Central memory CD8-positive, alpha-beta T cell (primary cell): ENCODE data around the gene TMA7.
A peak's percentile ranks its signal among the peaks of the same experiment; 100 is the strongest.

Experiments used
- ATAC-seq: fragments of 150-1000 bp; cut with Tn5 transposase; replicated peaks from 2 replicates; pipeline ENCODE4 v1.10.0; 2022; ENCODE audit warnings: mild to moderate bottlenecking, moderate FRiP score, moderate number of reproducible peaks; ENCODE audit not compliant: poor library complexity, severe bottlenecking; ENCODE audit errors: extremely low read depth
- DNase-seq, 2 donors: peaks; one replicate each; pipeline ENCODE4 v3.0.0; 2021; ENCODE audit warnings: low spot score in 2 of 2
- H3K27ac Mint-ChIP-seq: one replicate; pipeline ENCODE4 v1.8.0; 2022; ENCODE audit warnings: low read depth, mild to moderate bottlenecking, moderate library complexity, mixed read lengths
- H3K27me3 Mint-ChIP-seq: one replicate; pipeline ENCODE4 v1.8.0; 2022; ENCODE audit warnings: mixed read lengths
- H3K36me3 Mint-ChIP-seq: one replicate; pipeline ENCODE4 v1.8.0; 2022; ENCODE audit warnings: mild to moderate bottlenecking, moderate library complexity, mixed read lengths; ENCODE audit not compliant: insufficient read depth
- H3K4me1 Mint-ChIP-seq: one replicate; pipeline ENCODE4 v1.8.0; 2022; ENCODE audit warnings: mixed read lengths
- H3K4me3 Mint-ChIP-seq: one replicate; pipeline ENCODE4 v1.8.0; 2022; ENCODE audit warnings: mild to moderate bottlenecking, moderate library complexity, mixed read lengths
- H3K9me3 Mint-ChIP-seq: one replicate; pipeline ENCODE4 v1.8.0; 2022; ENCODE audit warnings: mixed read lengths

The TMA7 gene

DNA sequence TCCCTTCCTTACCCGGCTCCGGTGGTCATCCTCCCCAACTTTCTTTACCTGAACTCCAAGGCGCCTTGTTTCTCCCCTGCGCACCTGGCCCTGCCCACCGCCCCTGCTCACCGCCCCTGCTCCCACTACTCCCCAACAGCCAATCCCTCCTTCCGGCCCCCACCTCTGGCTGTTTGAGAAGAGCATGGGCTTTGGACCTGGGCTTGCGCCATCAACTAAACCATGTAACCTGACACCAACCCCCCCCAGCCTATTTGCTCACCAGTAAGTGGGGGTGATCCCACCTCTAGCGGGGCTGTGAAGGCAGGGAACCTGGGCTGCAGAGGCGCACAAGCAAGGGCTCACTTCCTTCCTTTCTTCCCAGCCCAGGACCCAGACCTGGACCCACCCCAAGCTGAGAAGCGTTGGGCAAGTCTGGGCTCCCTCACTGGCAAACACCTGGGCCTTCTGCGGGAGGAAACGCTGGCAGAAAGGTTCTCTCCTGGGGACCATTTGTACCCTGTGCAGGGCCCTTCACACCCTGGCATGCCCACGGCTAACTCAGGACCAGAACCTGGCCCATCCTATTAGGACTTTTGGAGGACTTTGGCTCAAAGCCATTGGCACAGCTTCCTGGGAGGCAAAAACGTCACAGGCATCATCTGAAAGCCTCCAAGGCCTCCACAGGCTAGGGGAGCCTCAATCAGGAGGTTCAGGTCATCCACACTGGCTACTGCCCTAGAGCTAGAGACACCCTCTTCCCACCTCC, 9.9 kb upstream of the TMA7 start, which contains the start of gene PLXNB1:
PLXNB1 (minus strand) TSS at position 127 of the 748 bp plus-strand sequence. CDS start 5,475 bp downstream, outside the sequence.
- H3K27me3 Mint-ChIP-seq: no peaks in the 10 kb centered on the region
- H3K4me3 Mint-ChIP-seq: peak within 1 kb of the TSS; percentile 84
- ATAC-seq (no peak), DNase-seq (no peak)
- H3K36me3 Mint-ChIP-seq: peaks cover 2% of the 10 kb centered on the region
- peak within 1 kb of the TSS; percentile 32 for H3K27ac Mint-ChIP-seq
- H3K9me3 Mint-ChIP-seq: no peaks in the 10 kb centered on the region
- peaks cover 18% of the 10 kb centered on the region for H3K4me1 Mint-ChIP-seq

DNA sequence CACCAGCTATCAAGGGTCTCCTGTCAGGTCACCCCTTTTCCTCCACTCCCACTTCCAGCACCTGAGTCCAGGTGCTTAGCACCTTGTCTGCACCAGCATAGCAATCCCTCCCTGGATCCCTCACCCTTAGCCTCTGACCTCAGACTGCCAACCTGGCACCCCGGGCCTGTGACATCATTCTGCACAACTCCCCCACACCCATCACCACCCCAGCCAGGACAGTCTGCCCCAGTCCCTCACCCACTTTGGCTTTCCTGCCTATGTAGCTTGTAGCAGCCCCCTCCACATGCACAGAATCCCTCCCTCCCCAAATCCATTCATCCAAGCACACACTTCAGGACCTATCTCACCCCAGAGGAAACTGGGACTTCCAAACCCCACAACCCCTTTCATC, 9.4 kb upstream of the TMA7 start:
- DNase-seq (no peak), ATAC-seq (no peak)
- peaks cover 18% of the 10 kb centered on the region for H3K4me1 Mint-ChIP-seq
- no peak overlapping the region for H3K27ac Mint-ChIP-seq
- H3K4me3 Mint-ChIP-seq: peak overlapping the region; percentile 84
- no peaks in the 10 kb centered on the region for H3K9me3 Mint-ChIP-seq
- H3K27me3 Mint-ChIP-seq: no peaks in the 10 kb centered on the region
- H3K36me3 Mint-ChIP-seq: peaks cover 2% of the 10 kb centered on the region

DNA sequence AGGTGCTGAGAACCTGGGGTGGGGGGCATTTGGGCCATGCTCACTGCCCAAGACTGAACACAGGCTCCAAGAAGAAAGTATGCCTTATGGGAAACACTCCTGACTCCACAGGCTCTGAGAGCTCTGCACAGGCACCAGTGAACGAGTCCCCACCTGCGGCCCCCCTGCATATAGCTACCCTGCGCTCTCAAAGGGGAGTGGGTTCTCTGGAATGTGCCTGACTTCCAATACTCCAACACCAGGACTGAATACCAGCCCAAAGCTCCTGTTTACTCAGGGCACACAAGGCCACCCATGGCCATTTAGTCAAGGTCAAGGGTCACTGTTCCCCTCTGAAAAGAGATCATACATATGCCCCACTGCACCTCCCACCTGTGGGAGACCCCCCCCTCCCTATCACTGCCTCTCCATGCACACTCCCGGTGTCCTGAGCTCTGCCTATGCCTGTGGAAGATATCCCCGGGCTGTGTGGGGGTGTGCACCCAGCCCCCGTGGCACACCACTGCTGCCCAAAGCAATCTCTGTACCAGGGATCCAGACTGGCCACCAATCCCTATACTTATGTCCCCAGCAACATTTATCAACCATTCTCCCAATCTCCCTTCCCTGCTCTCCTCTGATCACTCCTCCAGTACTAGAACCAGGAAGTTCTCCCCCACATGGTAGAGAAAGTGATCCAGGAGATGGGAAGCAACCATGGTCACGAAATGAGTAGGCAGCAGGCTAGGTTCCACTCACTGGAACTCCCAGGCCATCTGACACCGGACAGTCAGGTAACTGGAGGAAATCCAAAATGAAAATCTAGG, 8.6 kb upstream of the TMA7 start:
- Mint-ChIP-seq H3K27ac (no peak overlapping the region), H3K36me3 (peaks cover 2% of the 10 kb centered on the region)
- no peak for DNase-seq

DNA sequence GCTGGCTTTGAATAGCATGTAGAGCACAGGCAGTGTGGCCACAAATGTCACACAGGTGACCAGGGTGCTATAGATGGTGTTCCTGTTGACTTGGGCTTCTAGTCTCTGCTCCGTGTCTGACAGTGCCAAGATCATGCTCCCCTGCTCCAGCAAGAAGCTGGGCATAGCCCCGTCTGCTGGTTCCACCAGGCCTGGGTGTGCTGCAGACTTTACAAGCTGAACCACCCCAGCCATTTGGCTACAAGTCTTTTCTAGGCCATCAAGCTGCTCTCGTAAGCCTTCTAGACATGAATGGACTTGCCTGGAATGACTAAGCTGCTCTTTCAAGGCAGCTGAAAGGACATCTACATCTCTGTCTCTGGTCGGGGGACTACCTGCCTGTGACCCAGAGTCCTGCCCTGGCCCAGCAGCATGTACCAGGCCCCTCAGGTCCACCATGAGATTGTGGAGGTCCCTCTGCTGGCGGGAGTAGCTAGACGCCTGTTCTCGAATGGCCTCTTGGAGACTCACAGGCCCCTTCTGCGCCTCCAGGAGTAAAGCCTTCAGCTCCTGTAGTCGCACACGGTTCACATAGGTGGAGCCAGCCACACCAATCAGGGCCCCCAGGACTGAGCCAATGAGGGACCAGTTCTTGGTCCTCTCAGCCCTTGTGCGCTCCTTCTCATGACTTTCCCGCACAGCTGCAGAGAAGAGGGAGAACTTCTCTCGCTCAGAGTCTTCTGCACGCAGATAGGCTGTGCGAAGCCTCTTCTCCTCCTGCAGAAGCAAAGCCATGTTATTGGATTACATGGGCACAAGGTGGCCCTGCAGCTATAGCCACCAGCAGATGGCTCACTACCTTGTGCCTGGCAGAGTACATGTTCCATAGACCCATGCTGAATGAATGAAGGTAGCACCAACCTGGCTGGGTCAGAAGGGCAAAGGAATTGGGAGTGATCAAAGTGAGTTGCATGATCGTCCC, 7.4 kb upstream of the TMA7 start:
- no peak overlapping the region for H3K27ac Mint-ChIP-seq
- peaks cover 21% of the 10 kb centered on the region for H3K4me1 Mint-ChIP-seq
- no peak overlapping the region for H3K4me3 Mint-ChIP-seq
- ATAC-seq: no peak
- DNase-seq: no peak
- H3K9me3 Mint-ChIP-seq: no peaks in the 10 kb centered on the region
- peaks cover 2% of the 10 kb centered on the region for H3K36me3 Mint-ChIP-seq
- no peaks in the 10 kb centered on the region for H3K27me3 Mint-ChIP-seq

More for the DNA sequence above, 8.6 kb upstream of the TMA7 start:
- ATAC-seq: no peak
- no peaks in the 10 kb centered on the region for H3K9me3 Mint-ChIP-seq
- H3K27me3 Mint-ChIP-seq: no peaks in the 10 kb centered on the region
- peaks cover 18% of the 10 kb centered on the region for H3K4me1 Mint-ChIP-seq
- H3K4me3 Mint-ChIP-seq: peak overlapping the region; percentile 84

DNA sequence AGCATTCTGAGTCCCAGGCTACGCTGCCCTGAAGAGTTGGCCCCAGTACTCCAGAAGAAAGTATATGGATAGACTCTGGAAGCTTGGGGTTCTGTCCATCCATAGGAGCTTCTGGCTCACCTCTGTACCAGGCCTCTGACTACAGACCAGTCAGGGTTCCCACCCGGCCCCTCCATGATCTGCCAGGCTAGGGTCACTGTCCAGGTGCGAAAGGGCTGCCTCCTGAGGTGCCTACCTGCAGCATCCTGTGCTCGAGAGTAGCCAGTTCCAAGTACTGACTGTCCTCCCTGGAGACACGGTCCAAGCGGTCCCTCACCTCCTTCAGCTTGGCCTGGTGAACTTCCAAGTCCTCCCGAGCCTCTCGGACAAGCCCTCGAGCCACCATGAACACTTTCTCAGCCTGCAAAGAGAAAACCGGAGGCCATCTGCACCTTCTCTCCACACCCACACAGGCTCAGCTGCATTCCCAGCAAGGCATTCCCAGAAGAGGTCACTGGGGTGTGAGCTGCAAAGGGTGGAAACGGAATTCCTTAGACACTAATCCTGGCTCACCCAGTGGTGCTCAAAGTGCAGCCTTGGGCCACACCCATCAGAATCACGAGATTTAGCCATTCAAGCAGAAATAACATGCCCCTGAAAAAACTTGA, 6.5 kb upstream of the TMA7 start:
- peaks cover 26% of the 10 kb centered on the region for H3K4me1 Mint-ChIP-seq
- H3K27ac Mint-ChIP-seq: no peak overlapping the region
- DNase-seq: no peak

GRCh38 chr3:48434591-48435222, 5.3 kb upstream of the TMA7 start:
- Mint-ChIP-seq H3K4me1 (peaks cover 27% of the 10 kb centered on the region), H3K36me3 (peaks cover 4% of the 10 kb centered on the region), H3K27me3 (no peaks in the 10 kb centered on the region), H3K4me3 (no peak overlapping the region), H3K27ac (no peak overlapping the region), H3K9me3 (no peaks in the 10 kb centered on the region)
- ATAC-seq (no peak), DNase-seq (no peak)

More for the DNA sequence above, 6.5 kb upstream of the TMA7 start:
- Mint-ChIP-seq H3K27me3 (no peaks in the 10 kb centered on the region), H3K36me3 (peaks cover 2% of the 10 kb centered on the region), H3K4me3 (no peak overlapping the region), H3K9me3 (no peaks in the 10 kb centered on the region)
- ATAC-seq: no peak

DNA sequence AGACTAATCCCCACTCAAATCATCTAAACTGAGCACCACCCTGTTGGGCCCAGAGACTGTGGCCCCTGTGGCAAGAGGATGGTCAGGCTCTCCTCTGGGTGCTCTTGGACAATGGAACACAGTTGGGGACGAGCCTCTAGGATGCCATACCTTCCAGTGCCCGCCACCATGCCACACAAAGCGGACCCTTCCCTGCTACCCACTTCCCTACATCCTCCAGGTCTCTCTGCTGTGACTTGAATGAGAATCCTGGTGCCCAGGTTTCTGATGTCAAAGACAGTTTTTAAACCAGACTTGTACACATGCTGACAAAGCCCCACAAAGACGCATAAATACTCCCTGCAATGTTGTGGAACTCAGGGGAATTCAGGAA, 4.8 kb upstream of the TMA7 start:
- no peak overlapping the region for H3K4me3 Mint-ChIP-seq
- no peaks in the 10 kb centered on the region for H3K9me3 Mint-ChIP-seq
- no peaks in the 10 kb centered on the region for H3K27me3 Mint-ChIP-seq
- H3K4me1 Mint-ChIP-seq: peaks cover 27% of the 10 kb centered on the region
- peaks cover 6% of the 10 kb centered on the region for H3K36me3 Mint-ChIP-seq
- ATAC-seq: no peak
- no peak overlapping the region for H3K27ac Mint-ChIP-seq
- no peak for DNase-seq

- H3K9me3 Mint-ChIP-seq: no peaks in the 10 kb centered on the region
- DNase-seq (peak; percentile 76 to 81), ATAC-seq (peak; percentile 29)
- peaks cover 13% of the 10 kb centered on the region for H3K36me3 Mint-ChIP-seq
- H3K4me1 Mint-ChIP-seq: peaks cover 28% of the 10 kb centered on the region
- H3K4me3 Mint-ChIP-seq: no peak overlapping the region
- no peaks in the 10 kb centered on the region for H3K27me3 Mint-ChIP-seq
- no peak overlapping the region for H3K27ac Mint-ChIP-seq
Observed at GRCh38 chr3:48435774-48436476, 4.1 kb upstream of the TMA7 start.

- Mint-ChIP-seq H3K9me3 (no peaks in the 10 kb centered on the region), H3K36me3 (peaks cover 18% of the 10 kb centered on the region)
- no peak for ATAC-seq
Observed at GRCh38 chr3:48436477-48436787, 3.6 kb upstream of the TMA7 start.

GRCh38 chr3:48436855-48437254, 3.2 kb upstream of the TMA7 start:
- no peaks in the 10 kb centered on the region for H3K27me3 Mint-ChIP-seq
- H3K36me3 Mint-ChIP-seq: peaks cover 22% of the 10 kb centered on the region
- H3K9me3 Mint-ChIP-seq: no peaks in the 10 kb centered on the region
- ATAC-seq (no peak), DNase-seq (no peak)
- peaks cover 34% of the 10 kb centered on the region for H3K4me1 Mint-ChIP-seq
- H3K4me3 Mint-ChIP-seq: no peak overlapping the region
- H3K27ac Mint-ChIP-seq: no peak overlapping the region

More at GRCh38 chr3:48436477-48436787, 3.6 kb upstream of the TMA7 start:
- Mint-ChIP-seq H3K27ac (no peak overlapping the region), H3K27me3 (no peaks in the 10 kb centered on the region), H3K4me3 (no peak overlapping the region), H3K4me1 (peaks cover 30% of the 10 kb centered on the region)
- DNase-seq: no peak

GRCh38 chr3:48437812-48438211, 2.2 kb upstream of the TMA7 start:
- no peaks in the 10 kb centered on the region for H3K9me3 Mint-ChIP-seq
- no peak overlapping the region for H3K4me3 Mint-ChIP-seq
- peaks cover 32% of the 10 kb centered on the region for H3K36me3 Mint-ChIP-seq
- H3K4me1 Mint-ChIP-seq: peaks cover 35% of the 10 kb centered on the region
- ATAC-seq (no peak), DNase-seq (no peak)
- H3K27ac Mint-ChIP-seq: peak overlapping the region; percentile 84
- no peaks in the 10 kb centered on the region for H3K27me3 Mint-ChIP-seq
